D341Med (cell line): ENCODE measurements around the gene SLC1A2.

ENCODE experiments used
- DNase-seq: peaks from one replicate; pipeline ENCODE4 v3.0.0; 2012; ENCODE audit warnings: low spot score

Gene SLC1A2

GRCh38 chr11:35413598-35413997 lies 5.8 kb downstream of the SLC1A2 start:
- no peak for DNase-seq

GRCh38 chr11:35412285-35412684 lies 7.1 kb downstream of the SLC1A2 start:
- DNase-seq: peak; percentile 60

- DNase-seq: no peak
Observed at GRCh38 chr11:35407041-35407440, 12.3 kb downstream of the SLC1A2 start.

GRCh38 chr11:35404388-35404775 lies 15.0 kb downstream of the SLC1A2 start:
- no peak for DNase-seq

GRCh38 chr11:35403765-35404387 lies 15.5 kb downstream of the SLC1A2 start:
- DNase-seq: no peak

GRCh38 chr11:35402751-35403660 lies 16.4 kb downstream of the SLC1A2 start:
- DNase-seq: no peak

- no peak for DNase-seq
Observed at GRCh38 chr11:35398881-35399280, 20.5 kb downstream of the SLC1A2 start.

- no peak for DNase-seq
Observed at GRCh38 chr11:35394941-35395340, 24.4 kb downstream of the SLC1A2 start.

- peak; percentile 61 for DNase-seq
Observed at GRCh38 chr11:35393098-35393497, 26.3 kb downstream of the SLC1A2 start.

- peak; percentile 87 for DNase-seq
Observed at GRCh38 chr11:35391922-35392688, 27.3 kb downstream of the SLC1A2 start.

- no peak for DNase-seq
Observed at GRCh38 chr11:35390737-35391682, 28.3 kb downstream of the SLC1A2 start.

GRCh38 chr11:35389897-35390465 lies 29.4 kb downstream of the SLC1A2 start:
- no peak for DNase-seq

- DNase-seq: no peak
Observed at GRCh38 chr11:35389112-35389511, 30.2 kb downstream of the SLC1A2 start.

- no peak for DNase-seq
Observed at GRCh38 chr11:35388061-35388460, 31.3 kb downstream of the SLC1A2 start.

- no peak for DNase-seq
Observed at GRCh38 chr11:35387111-35387982, 32.0 kb downstream of the SLC1A2 start.

- no peak for DNase-seq
Observed at GRCh38 chr11:35383953-35384352, 35.4 kb downstream of the SLC1A2 start.

GRCh38 chr11:35381709-35382322 lies 37.5 kb downstream of the SLC1A2 start:
- DNase-seq: no peak

GRCh38 chr11:35380603-35381002 lies 38.8 kb downstream of the SLC1A2 start:
- no peak for DNase-seq

- DNase-seq: no peak
Observed at GRCh38 chr11:35377262-35377661, 42.1 kb downstream of the SLC1A2 start.

- DNase-seq: no peak
Observed at GRCh38 chr11:35376613-35377012, 42.7 kb downstream of the SLC1A2 start.
